LNCaP clone FGC (cell line): Measurements from ENCODE around the gene GDAP2.
"Not testable (repeated sequence)": the region's sequence is repeated elsewhere in the genome, so short reads cannot be mapped to it uniquely, and the experiment has no call there.

ENCODE experiments used
- DNase-seq: peaks from one replicate; pipeline ENCODE4 v3.0.0-alpha.2; 2011; ENCODE audit warnings: low read depth
- H3K4me3 ChIP-seq: 2 replicates; pipeline ENCODE4 v1.5.1; 2011; ENCODE audit warnings: mild to moderate bottlenecking, low read depth, low read length, control low read depth
- TF ChIP-seq, protein P1 (sequence below): IDR thresholded peaks from 2 replicates; pipeline ENCODE4 v1.5.1; 2012; ENCODE audit warnings: mild to moderate bottlenecking; ENCODE audit not compliant: control insufficient read depth, insufficient read depth; ENCODE audit errors: extremely low read depth

Gene GDAP2

DNA sequence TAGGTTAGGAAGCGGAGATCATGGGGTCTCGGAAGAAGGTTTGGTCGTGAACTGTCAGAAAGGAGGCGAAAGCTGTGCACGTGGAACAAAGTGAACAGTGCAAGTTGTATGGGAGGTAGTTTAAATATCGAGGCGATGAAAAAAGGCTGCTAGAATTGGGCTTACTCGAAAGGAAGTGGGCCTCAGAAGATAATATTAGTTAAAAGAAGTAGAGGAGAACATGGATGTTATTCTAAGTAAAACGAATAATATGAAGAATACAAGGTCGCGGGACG lies 689 bp upstream of the GDAP2 start:
- H3K4me3 ChIP-seq: peak overlapping the region; percentile 99
- DNase-seq: no peak
- TF ChIP-seq, protein P1, sequence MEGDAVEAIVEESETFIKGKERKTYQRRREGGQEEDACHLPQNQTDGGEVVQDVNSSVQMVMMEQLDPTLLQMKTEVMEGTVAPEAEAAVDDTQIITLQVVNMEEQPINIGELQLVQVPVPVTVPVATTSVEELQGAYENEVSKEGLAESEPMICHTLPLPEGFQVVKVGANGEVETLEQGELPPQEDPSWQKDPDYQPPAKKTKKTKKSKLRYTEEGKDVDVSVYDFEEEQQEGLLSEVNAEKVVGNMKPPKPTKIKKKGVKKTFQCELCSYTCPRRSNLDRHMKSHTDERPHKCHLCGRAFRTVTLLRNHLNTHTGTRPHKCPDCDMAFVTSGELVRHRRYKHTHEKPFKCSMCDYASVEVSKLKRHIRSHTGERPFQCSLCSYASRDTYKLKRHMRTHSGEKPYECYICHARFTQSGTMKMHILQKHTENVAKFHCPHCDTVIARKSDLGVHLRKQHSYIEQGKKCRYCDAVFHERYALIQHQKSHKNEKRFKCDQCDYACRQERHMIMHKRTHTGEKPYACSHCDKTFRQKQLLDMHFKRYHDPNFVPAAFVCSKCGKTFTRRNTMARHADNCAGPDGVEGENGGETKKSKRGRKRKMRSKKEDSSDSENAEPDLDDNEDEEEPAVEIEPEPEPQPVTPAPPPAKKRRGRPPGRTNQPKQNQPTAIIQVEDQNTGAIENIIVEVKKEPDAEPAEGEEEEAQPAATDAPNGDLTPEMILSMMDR: no peak

DNA sequence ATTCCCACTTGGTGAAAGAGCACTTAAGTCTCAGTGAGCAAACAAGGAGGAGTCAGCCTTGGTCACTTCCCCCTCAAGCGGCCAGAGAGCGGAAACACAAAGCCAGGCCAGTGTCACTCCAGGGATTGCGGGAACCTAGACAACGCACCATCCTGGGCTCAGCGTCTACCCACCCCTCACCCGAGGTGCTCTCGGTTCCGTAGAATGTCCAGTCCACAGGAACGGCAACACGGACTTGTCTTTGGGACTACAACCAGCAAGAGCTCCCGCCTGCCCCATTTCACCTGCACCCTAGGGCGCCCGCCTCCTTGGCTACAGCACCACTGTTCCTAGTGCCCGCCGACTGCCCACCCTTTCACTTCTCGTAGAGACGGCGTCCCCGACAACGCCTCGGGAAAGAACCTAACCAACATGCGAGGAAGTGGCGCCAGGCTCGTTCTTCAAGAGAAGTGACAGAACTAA lies 509 bp downstream of the GDAP2 start:
- peak overlapping the region; percentile 99 for H3K4me3 ChIP-seq
- peak; percentile 23 for DNase-seq

DNA sequence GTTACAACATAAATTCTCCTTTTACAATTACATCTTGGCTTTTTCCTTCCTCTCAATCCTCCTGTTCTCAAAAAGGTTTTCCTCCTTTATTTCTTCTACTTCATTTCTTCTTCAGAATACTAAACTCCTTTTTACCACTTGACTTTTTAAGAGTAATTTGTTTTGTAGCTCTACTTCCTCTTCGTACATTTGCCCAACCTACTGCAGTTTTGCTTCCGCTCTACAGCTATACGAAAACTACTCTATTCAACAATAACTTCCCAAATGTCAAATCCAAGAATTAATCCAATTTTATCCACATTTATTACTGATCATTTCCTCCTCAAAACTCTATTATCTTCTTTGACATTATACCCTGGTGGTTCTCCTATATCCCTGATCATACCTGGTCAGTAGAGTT lies 3.4 kb downstream of the GDAP2 start:
- no peak for DNase-seq
- no peak overlapping the region for H3K4me3 ChIP-seq
- TF ChIP-seq, protein P1: no peak

More for the DNA sequence above, 509 bp downstream of the GDAP2 start:
- TF ChIP-seq, protein P1: peak; percentile 40

DNA sequence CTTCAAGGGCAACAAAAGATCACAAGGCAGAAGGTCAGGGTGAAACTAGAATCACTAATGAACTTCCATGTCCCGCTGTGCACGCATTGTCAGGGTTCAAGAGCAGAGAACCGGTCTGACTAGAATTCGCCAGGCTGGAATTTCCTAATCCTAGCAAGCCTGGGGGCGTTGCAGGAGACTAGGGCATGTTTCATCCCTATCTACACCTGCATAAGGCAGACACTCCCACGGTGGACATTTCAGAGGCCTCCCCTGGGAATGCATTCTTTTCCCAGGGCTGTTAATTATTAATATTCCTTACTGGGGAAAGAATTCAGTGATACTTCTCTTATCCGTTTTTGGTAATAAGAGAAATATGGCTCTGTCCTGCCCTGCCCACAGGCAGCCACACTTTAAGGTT lies 6.7 kb downstream of the GDAP2 start:
- H3K4me3 ChIP-seq, DNase-seq: not testable (repeated sequence)

DNA sequence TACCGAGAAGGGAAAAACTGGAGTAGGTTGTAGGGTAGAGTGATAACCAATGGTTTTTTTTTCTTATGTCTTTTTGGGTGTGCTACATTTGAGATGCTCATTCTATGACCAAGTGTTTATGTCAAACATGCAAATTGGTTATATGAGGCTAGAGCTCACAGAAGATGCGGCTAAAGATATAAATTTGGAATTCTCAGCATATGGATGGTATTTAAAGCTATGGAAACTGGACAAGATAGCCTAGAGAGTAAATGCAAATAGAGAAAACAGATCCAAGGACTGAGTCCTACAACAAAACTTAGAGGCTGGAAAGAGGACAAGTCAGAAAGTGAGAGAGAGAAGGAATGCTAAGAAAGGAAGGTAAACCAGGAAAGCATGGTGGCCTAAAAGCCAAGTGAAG lies 7.4 kb downstream of the GDAP2 start:
- no peak for DNase-seq
- TF ChIP-seq, protein P1: no peak
- H3K4me3 ChIP-seq: no peak overlapping the region

DNA sequence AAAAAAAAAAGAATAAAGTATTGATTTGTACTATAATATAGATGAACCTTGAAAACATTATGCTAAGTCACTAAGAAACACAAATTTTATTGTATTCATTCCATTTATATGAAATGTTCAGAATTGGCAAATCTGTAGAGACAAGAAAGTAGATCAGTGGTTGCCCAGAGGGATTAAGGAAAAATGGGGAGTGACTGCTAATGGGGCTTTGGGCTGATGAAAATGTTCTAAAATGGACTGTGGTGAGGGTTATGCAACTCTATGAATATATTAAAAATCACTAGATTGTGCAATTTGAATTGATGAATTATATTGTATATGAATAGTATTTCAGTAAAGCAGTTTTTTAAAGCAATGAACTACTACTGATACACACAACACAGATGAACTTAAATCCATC lies 10.0 kb downstream of the GDAP2 start:
- TF ChIP-seq, protein P1: no peak
- H3K4me3 ChIP-seq: no peak overlapping the region
- no peak for DNase-seq

DNA sequence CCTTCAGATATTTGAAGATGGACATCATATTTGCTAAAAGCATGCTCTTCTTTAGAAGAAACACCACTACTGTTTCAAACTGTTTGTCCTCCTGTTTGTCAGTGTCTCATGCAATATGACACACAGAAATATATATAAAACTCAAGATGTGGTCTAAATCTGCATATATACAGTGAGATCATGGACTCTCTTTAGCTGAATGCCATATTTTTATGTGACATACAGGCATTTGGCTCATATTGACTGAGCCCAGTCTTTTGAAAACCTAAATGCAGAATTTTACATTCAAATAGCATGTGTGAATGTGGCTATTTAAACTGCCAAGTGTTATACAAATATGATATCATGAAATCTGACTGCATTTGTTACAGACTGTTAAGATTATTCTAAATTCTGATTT lies 18.4 kb downstream of the GDAP2 start:
- H3K4me3 ChIP-seq: no peak overlapping the region
- TF ChIP-seq, protein P1: no peak
- DNase-seq: no peak

DNA sequence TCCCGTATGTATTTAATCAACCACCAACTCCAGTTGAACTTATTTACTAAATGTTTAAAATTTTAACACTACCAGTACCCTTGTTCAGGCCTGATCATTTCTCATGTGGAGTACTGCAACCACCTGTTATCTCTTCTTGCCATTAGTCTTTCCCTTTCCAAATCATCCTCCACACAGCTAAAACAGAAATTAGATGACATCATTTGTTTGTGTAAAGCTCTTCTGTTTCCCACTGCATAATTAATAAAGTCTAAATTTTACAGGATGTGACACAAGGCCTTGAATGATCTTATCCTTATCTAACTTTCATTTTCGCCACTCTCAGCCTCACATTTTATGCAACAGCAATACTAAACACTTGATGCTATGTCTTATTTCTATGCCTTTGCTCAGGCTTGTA lies 24.4 kb downstream of the GDAP2 start:
- no peak overlapping the region for H3K4me3 ChIP-seq
- TF ChIP-seq, protein P1: no peak
- DNase-seq: no peak
